OCI-LY7 (cell line): ENCODE data around the gene CCDC70. TPM values are rescaled to one million over a fixed set of nuclear protein-coding genes. Genes with fewer than 3 reads are reported as not detected.

Source experiments
- BruUV-seq: library from RNA; stranded (reverse); fragments of 400-500 nt; replicated peaks from 2 replicates; lab custom pipeline; 2021; lab: Mats Ljungman, UMichigan
- CTCF ChIA-PET: fragments of 300-600 bp; sonication (Branson Sonifier 250); formaldehyde crosslinking; loops from one replicate; lab custom pipeline; 2022; ENCODE audit warnings: antibody characterized with exemption; ENCODE audit not compliant: unreplicated experiment; lab: Charles Lee
- POLR2A ChIA-PET: fragments of 300-600 bp; sonication (Branson Sonifier 250); formaldehyde crosslinking; loops from one replicate; lab custom pipeline; 2022; ENCODE audit warnings: antibody characterized with exemption; lab: Charles Lee
- DNase-seq: peaks from one replicate; pipeline ENCODE4 v3.0.0-alpha.2; 2015; ENCODE audit warnings: low spot score
- H2AFZ ChIP-seq: fragments of 200-600 bp; sonication (generic), shearing (Covaris generic); 2 replicates; pipeline ENCODE4 v1.6.1; 2014; ENCODE audit warnings: mild to moderate bottlenecking, antibody characterized with exemption, low read length, moderate library complexity
- H3K27ac ChIP-seq: fragments of 200-600 bp; sonication (generic); 2 replicates; pipeline ENCODE4 v1.5.1; 2014; ENCODE audit warnings: mixed run types, low read depth, mild to moderate bottlenecking, moderate library complexity, low read length, inconsistent platforms; ENCODE audit not compliant: poor library complexity, severe bottlenecking
- H3K36me3 ChIP-seq: fragments of 200-600 bp; sonication (generic); 2 replicates; pipeline ENCODE4 v1.6.1; 2014; ENCODE audit warnings: mild to moderate bottlenecking, antibody characterized with exemption, low read length, moderate library complexity, mixed read lengths; ENCODE audit not compliant: insufficient read depth
- H3K4me1 ChIP-seq: fragments of 200-600 bp; sonication (generic); 2 replicates; pipeline ENCODE4 v1.5.1; 2014; ENCODE audit warnings: mild to moderate bottlenecking, low read length; ENCODE audit not compliant: insufficient read depth, poor library complexity, severe bottlenecking
- H3K4me2 ChIP-seq: fragments of 200-600 bp; sonication (generic); 2 replicates; pipeline ENCODE4 v1.6.1; 2014; ENCODE audit warnings: mild to moderate bottlenecking, low read length
- H3K4me3 ChIP-seq: fragments of 200-600 bp; sonication (generic); 2 replicates; pipeline ENCODE4 v1.5.1; 2014; ENCODE audit warnings: mild to moderate bottlenecking, low read depth, low read length; ENCODE audit not compliant: poor library complexity, severe bottlenecking
- H3K79me2 ChIP-seq: fragments of 200-600 bp; sonication (generic); 2 replicates; pipeline ENCODE4 v1.6.1; 2016; ENCODE audit warnings: low read depth, mild to moderate bottlenecking, low read length, moderate library complexity, mixed read lengths; ENCODE audit not compliant: insufficient read depth
- H3K9me2 ChIP-seq: fragments of 200-600 bp; sonication (generic); 2 replicates; pipeline ENCODE4 v1.6.1; 2016; ENCODE audit warnings: mild to moderate bottlenecking, low read length, mixed read lengths; ENCODE audit not compliant: insufficient read depth
- H3K9me3 ChIP-seq: fragments of 200-600 bp; sonication (generic); 2 replicates; pipeline ENCODE4 v1.6.1; 2014; ENCODE audit warnings: mild to moderate bottlenecking, mixed run types, low read length, mixed read lengths
- H4K20me1 ChIP-seq: fragments of 200-600 bp; sonication (generic); 2 replicates; pipeline ENCODE4 v1.6.1; 2014; ENCODE audit warnings: mild to moderate bottlenecking, antibody characterized with exemption, low read length, moderate library complexity, mixed read lengths; ENCODE audit not compliant: insufficient read depth
- EZH2phosphoT487 ChIP-seq: fragments of 200-600 bp; sonication (generic); IDR thresholded peaks from 2 replicates; pipeline ENCODE4 v1.6.1; 2018; ENCODE audit warnings: low read depth, borderline replicate concordance, mild to moderate bottlenecking, mixed run types, antibody characterized with exemption, low read length, moderate library complexity, mixed read lengths
- intact Hi-C: fragments of 100-400 bp; cut with micrococcal nuclease; formaldehyde crosslinking; loops from one replicate; pipeline ENCODE4 v1.10.0; 2022; ENCODE audit not compliant: unreplicated experiment
- total RNA-seq, 2 experiments: library from RNA; depleted of rRNA in 1 of 2; stranded (reverse); fragments of >200 nt in 1 of 2; shearing (Covaris generic) in 1 of 2; gene quantifications; 2 replicates each; pipeline ENCODE4 v1.2.3, GENCODE V29; 2014 to 2022
- TF ChIP-seq, protein P1 (sequence below): fragments of 200-600 bp; sonication (generic); conservative IDR thresholded peaks from 2 replicates; pipeline ENCODE4 v1.5.1; 2014; ENCODE audit warnings: mild to moderate bottlenecking, antibody characterized with exemption, low read length, moderate library complexity, mixed read lengths

The CCDC70 gene
- total RNA-seq, 2 experiments from 2014 or later = not detected

DNA sequence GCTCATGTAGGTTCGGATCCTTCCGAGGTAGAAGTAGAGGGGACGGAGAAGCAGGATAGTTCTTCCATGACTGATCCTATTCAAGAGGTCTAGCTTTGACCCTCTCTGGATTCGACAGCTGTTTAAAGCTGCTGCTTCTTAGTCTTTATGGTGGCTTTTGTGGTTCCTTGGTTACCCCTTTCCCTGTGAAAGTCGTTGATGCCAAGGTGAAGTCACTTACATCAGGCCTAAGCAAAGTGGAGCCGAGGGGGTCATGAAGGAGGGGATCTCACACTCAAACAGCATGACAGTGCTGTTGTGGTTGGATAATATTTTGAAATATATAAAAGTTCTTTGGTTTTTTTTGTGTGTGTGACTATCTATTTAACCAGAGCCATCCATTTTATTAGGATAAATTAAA lies 8.1 kb downstream of the CCDC70 start:
- Histone ChIP-seq H3K4me2 (no peak overlapping the region), H3K9me2 (no peaks in the 10 kb centered on the region), H3K4me3 (no peak overlapping the region), H2AFZ (no peak overlapping the region), H3K9me3 (no peaks in the 10 kb centered on the region), H3K27ac (no peak overlapping the region), H3K79me2 (no peaks in the 10 kb centered on the region), H4K20me1 (no peaks in the 10 kb centered on the region), H3K36me3 (no peaks in the 10 kb centered on the region), H3K4me1 (no peaks in the 10 kb centered on the region)
- DNase-seq = no peak
- no peak for TF ChIP-seq EZH2phosphoT487
- TF ChIP-seq, protein P1, sequence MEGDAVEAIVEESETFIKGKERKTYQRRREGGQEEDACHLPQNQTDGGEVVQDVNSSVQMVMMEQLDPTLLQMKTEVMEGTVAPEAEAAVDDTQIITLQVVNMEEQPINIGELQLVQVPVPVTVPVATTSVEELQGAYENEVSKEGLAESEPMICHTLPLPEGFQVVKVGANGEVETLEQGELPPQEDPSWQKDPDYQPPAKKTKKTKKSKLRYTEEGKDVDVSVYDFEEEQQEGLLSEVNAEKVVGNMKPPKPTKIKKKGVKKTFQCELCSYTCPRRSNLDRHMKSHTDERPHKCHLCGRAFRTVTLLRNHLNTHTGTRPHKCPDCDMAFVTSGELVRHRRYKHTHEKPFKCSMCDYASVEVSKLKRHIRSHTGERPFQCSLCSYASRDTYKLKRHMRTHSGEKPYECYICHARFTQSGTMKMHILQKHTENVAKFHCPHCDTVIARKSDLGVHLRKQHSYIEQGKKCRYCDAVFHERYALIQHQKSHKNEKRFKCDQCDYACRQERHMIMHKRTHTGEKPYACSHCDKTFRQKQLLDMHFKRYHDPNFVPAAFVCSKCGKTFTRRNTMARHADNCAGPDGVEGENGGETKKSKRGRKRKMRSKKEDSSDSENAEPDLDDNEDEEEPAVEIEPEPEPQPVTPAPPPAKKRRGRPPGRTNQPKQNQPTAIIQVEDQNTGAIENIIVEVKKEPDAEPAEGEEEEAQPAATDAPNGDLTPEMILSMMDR = no peak
- intact Hi-C loops = no loop called here
- POLR2A ChIA-PET = interaction anchor here (0.7 kb wide), 1 partner anchor 319 kb away, joined by 3 read pairs; no protein-coding TSS in a partner anchor
- CTCF ChIA-PET = no interaction called here
- BruUV-seq = no TSS peak

DNA sequence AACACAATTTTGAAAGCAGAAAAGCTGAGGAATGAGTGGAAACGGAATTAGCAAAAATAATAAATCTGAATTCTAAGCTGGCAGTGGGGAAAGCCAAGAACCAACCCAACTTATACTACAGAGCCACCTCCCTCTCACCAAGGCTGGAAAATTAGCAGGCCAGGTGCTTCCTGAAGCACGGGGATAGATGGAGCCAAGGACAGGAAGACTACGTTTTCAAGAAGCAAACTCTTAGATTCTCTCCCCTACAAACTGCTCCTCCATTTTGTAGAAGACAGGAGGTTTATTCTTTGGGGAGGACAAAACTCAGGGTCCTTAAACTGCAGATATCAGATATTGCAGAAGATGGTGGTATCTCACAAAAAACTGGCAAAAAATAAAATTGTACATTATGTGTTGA lies 8.8 kb downstream of the CCDC70 start:
- H3K79me2 ChIP-seq = no peaks in the 10 kb centered on the region
- H3K4me1 ChIP-seq = no peaks in the 10 kb centered on the region
- intact Hi-C loops = no loop called here
- TF ChIP-seq EZH2phosphoT487 = no peak
- TF ChIP-seq, protein P1 = no peak
- ChIA-PET CTCF (no interaction called here), POLR2A (interaction anchor here (0.6 to 0.9 kb wide), 2 partner anchors 43 to 182 kb away, joined by 3 to 5 read pairs; no protein-coding TSS in a partner anchor)
- H3K4me3 ChIP-seq = no peak overlapping the region
- no peak overlapping the region for H3K4me2 ChIP-seq
- H3K27ac ChIP-seq = no peak overlapping the region
- no peak for DNase-seq
- H3K36me3 ChIP-seq = no peaks in the 10 kb centered on the region
- no peaks in the 10 kb centered on the region for H3K9me3 ChIP-seq
- BruUV-seq = no TSS peak
- no peaks in the 10 kb centered on the region for H4K20me1 ChIP-seq
- no peak overlapping the region for H2AFZ ChIP-seq
- H3K9me2 ChIP-seq = no peaks in the 10 kb centered on the region

DNA sequence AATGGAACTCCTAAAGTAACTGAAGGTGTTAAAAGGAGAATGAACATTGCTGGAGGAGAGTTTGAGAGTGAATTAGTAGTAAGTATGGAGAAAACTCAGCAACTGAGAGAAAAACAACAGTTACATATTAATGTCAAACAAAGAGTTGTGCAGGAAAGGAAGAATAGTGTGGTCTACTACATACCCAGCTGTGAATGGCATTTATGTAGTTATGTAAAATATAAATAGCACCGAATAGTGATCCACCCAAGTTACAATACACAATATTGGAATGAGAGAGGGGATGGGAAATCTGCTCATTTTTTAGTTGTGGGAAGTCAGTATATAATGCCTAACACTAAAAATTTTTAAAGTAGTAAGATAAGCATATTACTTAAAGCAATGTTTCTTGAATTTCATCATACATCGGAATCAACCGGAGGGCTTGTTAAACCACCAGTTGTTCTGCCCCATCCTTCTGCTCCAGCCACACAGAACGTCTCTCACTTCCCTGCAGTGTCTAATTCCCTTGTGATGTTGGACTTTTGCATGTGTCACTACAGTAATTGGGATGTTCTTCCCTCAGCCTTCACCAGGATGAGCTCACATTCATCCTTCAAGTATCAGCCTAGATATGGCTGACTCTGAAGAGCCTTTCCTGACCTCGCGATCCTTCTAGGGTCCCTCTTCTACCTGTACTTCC lies 11.5 kb downstream of the CCDC70 start:
- Histone ChIP-seq H3K4me3 (no peak overlapping the region), H3K4me2 (no peak overlapping the region), H3K36me3 (no peaks in the 10 kb centered on the region), H3K4me1 (no peaks in the 10 kb centered on the region), H3K9me2 (no peaks in the 10 kb centered on the region), H4K20me1 (no peaks in the 10 kb centered on the region), H2AFZ (no peak overlapping the region), H3K27ac (no peak overlapping the region), H3K9me3 (no peaks in the 10 kb centered on the region), H3K79me2 (no peaks in the 10 kb centered on the region)
- no peak for TF ChIP-seq EZH2phosphoT487
- TF ChIP-seq, protein P1 = no peak
- ChIA-PET CTCF (no interaction called here), POLR2A (no interaction called here)
- no TSS peak for BruUV-seq
- no peak for DNase-seq
- intact Hi-C loops = no loop called here
